Mesothelial cell of epicardium (in vitro differentiated cells): ENCODE measurements around the gene TACR2. TPM values are rescaled to one million over a fixed set of nuclear protein-coding genes. Genes with fewer than 3 reads are reported as not detected.
A peak's percentile ranks its signal among the peaks of the same experiment; 100 is the strongest.

ENCODE experiments used
- DNase-seq, 2 experiments: peaks; one replicate each; pipeline ENCODE4 v3.0.0; 2021; ENCODE audit warnings: low spot score in 2 of 2; ENCODE audit not compliant: unreplicated experiment in 2 of 2
- H3K27ac Mint-ChIP-seq: 2 replicates; pipeline ENCODE4 v1.8.0; 2021; ENCODE audit warnings: mixed read lengths
- H3K27me3 Mint-ChIP-seq: 2 replicates; pipeline ENCODE4 v1.8.0; 2021; ENCODE audit warnings: low read depth, mixed read lengths
- H3K36me3 Mint-ChIP-seq: 2 replicates; pipeline ENCODE4 v1.8.0; 2021; ENCODE audit warnings: mixed read lengths
- H3K4me1 Mint-ChIP-seq: 2 replicates; pipeline ENCODE4 v1.8.0; 2021; ENCODE audit warnings: mixed read lengths
- H3K4me3 Mint-ChIP-seq: 2 replicates; pipeline ENCODE4 v1.8.0; 2021; ENCODE audit warnings: mild to moderate bottlenecking, moderate library complexity, mixed read lengths
- H3K9me3 Mint-ChIP-seq: 2 replicates; pipeline ENCODE4 v1.8.0; 2021; ENCODE audit warnings: mixed read lengths
- CTCF ChIP-seq: fragments of 200-600 bp; sonication (generic); IDR thresholded peaks from one replicate; pipeline ENCODE4 v1.5.0; 2021; ENCODE audit warnings: antibody characterized with exemption; ENCODE audit not compliant: unreplicated experiment
- total RNA-seq: library from RNA; stranded (reverse); gene quantifications from 3 replicates; pipeline ENCODE4 v1.2.1, GENCODE V29; 2021

The TACR2 gene
- total RNA-seq, 1 donor from 2014 or later = not detected

DNA sequence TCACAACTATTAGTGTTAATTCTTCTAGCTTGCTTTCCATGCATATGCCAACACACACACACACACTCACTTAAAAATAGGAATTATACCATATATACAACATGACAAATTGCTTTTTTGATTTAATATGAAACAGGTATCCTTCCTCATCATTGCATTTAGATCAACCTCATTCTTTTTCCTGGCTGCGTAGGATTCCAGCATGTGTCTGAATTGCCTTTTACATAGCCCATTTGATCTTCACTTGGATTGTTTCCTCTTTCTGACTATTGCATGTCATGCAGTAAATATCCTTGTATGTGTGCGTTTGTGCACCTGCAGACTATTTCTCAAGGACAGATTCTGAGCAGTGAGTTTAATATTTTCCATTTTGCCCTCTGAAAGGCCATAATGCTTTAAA is 28.2 kb downstream of the TACR2 start:
- Mint-ChIP-seq H3K9me3 (no peaks in the 10 kb centered on the region), H3K4me3 (no peak overlapping the region), H3K4me1 (peaks cover 2% of the 10 kb centered on the region), H3K27me3 (no peaks in the 10 kb centered on the region), H3K27ac (no peak overlapping the region), H3K36me3 (peaks cover 39% of the 10 kb centered on the region)
- DNase-seq = no peak
- TF ChIP-seq CTCF = no peak

- H3K36me3 Mint-ChIP-seq = peaks cover 39% of the 10 kb centered on the region
- no peaks in the 10 kb centered on the region for H3K9me3 Mint-ChIP-seq
- no peak overlapping the region for H3K27ac Mint-ChIP-seq
- peaks cover 2% of the 10 kb centered on the region for H3K4me1 Mint-ChIP-seq
- H3K4me3 Mint-ChIP-seq = no peak overlapping the region
- no peaks in the 10 kb centered on the region for H3K27me3 Mint-ChIP-seq
- no peak for DNase-seq
- no peak for TF ChIP-seq CTCF
These were observed 29.2 kb downstream of the TACR2 start for GRCh38 chr10:69387500-69387899.

- Mint-ChIP-seq H3K4me1 (no peaks in the 10 kb centered on the region), H3K9me3 (no peaks in the 10 kb centered on the region), H3K4me3 (no peak overlapping the region), H3K27ac (peak overlapping the region; percentile 14), H3K27me3 (no peaks in the 10 kb centered on the region), H3K36me3 (peaks cover 39% of the 10 kb centered on the region)
- no peak for TF ChIP-seq CTCF
- DNase-seq = no peak
These were observed 31.0 kb downstream of the TACR2 start for GRCh38 chr10:69385454-69386350.

DNA sequence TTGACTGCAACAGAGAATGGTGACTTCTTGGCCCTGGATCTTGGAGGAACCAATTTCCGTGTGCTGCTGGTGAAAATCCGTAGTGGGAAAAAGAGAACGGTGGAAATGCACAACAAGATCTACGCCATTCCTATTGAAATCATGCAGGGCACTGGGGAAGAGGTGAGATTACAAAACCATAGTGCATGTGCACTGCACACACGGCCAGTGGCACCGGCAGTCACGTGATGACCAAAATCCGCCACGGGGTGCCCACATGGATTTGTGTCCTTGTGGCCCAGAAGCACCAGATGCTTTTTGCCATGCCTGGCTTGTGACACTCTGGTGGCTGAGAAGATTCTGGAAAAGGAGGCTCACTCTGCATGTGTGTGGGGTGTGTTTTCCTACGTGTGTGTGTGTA is 32.4 kb downstream of the TACR2 start:
- no peaks in the 10 kb centered on the region for H3K9me3 Mint-ChIP-seq
- H3K27me3 Mint-ChIP-seq = no peaks in the 10 kb centered on the region
- TF ChIP-seq CTCF = no peak
- no peak overlapping the region for H3K27ac Mint-ChIP-seq
- DNase-seq = no peak
- no peaks in the 10 kb centered on the region for H3K4me1 Mint-ChIP-seq
- H3K36me3 Mint-ChIP-seq = peaks cover 35% of the 10 kb centered on the region
- no peak overlapping the region for H3K4me3 Mint-ChIP-seq

- H3K9me3 Mint-ChIP-seq = no peaks in the 10 kb centered on the region
- no peak for DNase-seq
- H3K4me1 Mint-ChIP-seq = no peaks in the 10 kb centered on the region
- H3K27ac Mint-ChIP-seq = no peak overlapping the region
- H3K4me3 Mint-ChIP-seq = no peak overlapping the region
- TF ChIP-seq CTCF = no peak
- peaks cover 31% of the 10 kb centered on the region for H3K36me3 Mint-ChIP-seq
- H3K27me3 Mint-ChIP-seq = no peaks in the 10 kb centered on the region
These were observed 33.2 kb downstream of the TACR2 start for GRCh38 chr10:69383558-69383957.
